HG03108 (cell line): ENCODE results near the gene TOP3B.

ENCODE experiments used
- ATAC-seq: cut with Tn5 transposase; IDR thresholded peaks from one replicate; pipeline ENCODE4 v1.9.1; 2021; ENCODE audit warnings: moderate library complexity; ENCODE audit not compliant: unreplicated experiment

TOP3B gene

GRCh38 chr22:21984793-21985192 is 2.2 kb upstream of the TOP3B start:
- ATAC-seq, result no peak

GRCh38 chr22:21981874-21982273 is 713 bp downstream of the TOP3B start:
- ATAC-seq, result no peak

GRCh38 chr22:21980547-21980946 is 2.0 kb downstream of the TOP3B start:
- ATAC-seq, result no peak

GRCh38 chr22:21978564-21979386 is 3.8 kb downstream of the TOP3B start:
- ATAC-seq, result no peak

- no peak for ATAC-seq
Observed at GRCh38 chr22:21977814-21978213, 4.8 kb downstream of the TOP3B start.

GRCh38 chr22:21975854-21976345 is 6.7 kb downstream of the TOP3B start:
- ATAC-seq, result no peak

GRCh38 chr22:21975273-21975672 is 7.3 kb downstream of the TOP3B start:
- no peak for ATAC-seq

GRCh38 chr22:21974058-21974649 is 8.4 kb downstream of the TOP3B start:
- ATAC-seq, result no peak

GRCh38 chr22:21972806-21973205 is 9.8 kb downstream of the TOP3B start:
- no peak for ATAC-seq

- no peak for ATAC-seq
Observed at GRCh38 chr22:21972293-21972779, 10.3 kb downstream of the TOP3B start.

- no peak for ATAC-seq
Observed at GRCh38 chr22:21971858-21972275, 10.7 kb downstream of the TOP3B start.

GRCh38 chr22:21970800-21971617 is 11.6 kb downstream of the TOP3B start:
- ATAC-seq, result no peak

GRCh38 chr22:21970037-21970799 is 12.4 kb downstream of the TOP3B start:
- ATAC-seq, result no peak

- ATAC-seq, result no peak
Observed at GRCh38 chr22:21968452-21969129, 14.0 kb downstream of the TOP3B start.

GRCh38 chr22:21967693-21968271 is 14.8 kb downstream of the TOP3B start:
- no peak for ATAC-seq

GRCh38 chr22:21966643-21967516 is 15.7 kb downstream of the TOP3B start:
- ATAC-seq, result no peak

- ATAC-seq, result no peak
Observed at GRCh38 chr22:21965762-21966288, 16.8 kb downstream of the TOP3B start.

GRCh38 chr22:21964918-21965484 is 17.6 kb downstream of the TOP3B start:
- no peak for ATAC-seq
